ENCODE measurements around the gene LDLRAD4. TPM values are rescaled to one million over a fixed set of nuclear protein-coding genes. Genes with fewer than 3 reads are reported as not detected.

Gene LDLRAD4
- total and polyA plus RNA-seq, 8 donors, result 14.1 to 26.6 (median 18.8) TPM

- peak; percentile 41 for ATAC-seq
- DNase-seq, result no peak
- H3K4me3 ChIP-seq, result no peak overlapping the region
- H3K9me3 ChIP-seq, result no peaks in the 10 kb centered on the region
- peaks cover 0 to 3% of the 10 kb centered on the region in 2 donors for H3K4me1 ChIP-seq
- no peak for TF ChIP-seq CTCF (IDR thresholded peaks at IDR 0.05)
- no peak overlapping the region for H3K27ac ChIP-seq
- intact Hi-C loops (cut with DNase I), result no loop called here
- H3K27me3 ChIP-seq, result no peaks in the 10 kb centered on the region
- H3K36me3 ChIP-seq, result no peaks in the 10 kb centered on the region
Measured at GRCh38 chr18:13437034-13437433, 218.5 kb downstream of the LDLRAD4 start.

- H3K36me3 ChIP-seq, result no peaks in the 10 kb centered on the region
- peaks cover 0 to 3% of the 10 kb centered on the region in 2 donors for H3K4me1 ChIP-seq
- ATAC-seq (no peak), DNase-seq (no peak)
- no peak overlapping the region for H3K27ac ChIP-seq
- intact Hi-C loops (cut with DNase I), result no loop called here
- H3K9me3 ChIP-seq, result no peaks in the 10 kb centered on the region
- no peak for TF ChIP-seq CTCF (IDR thresholded peaks at IDR 0.05)
- no peaks in the 10 kb centered on the region for H3K27me3 ChIP-seq
- no peak overlapping the region for H3K4me3 ChIP-seq
Measured at GRCh38 chr18:13437796-13438506, 219.4 kb downstream of the LDLRAD4 start.

- H3K4me1 ChIP-seq, result peaks cover 0 to 3% of the 10 kb centered on the region in 2 donors
- TF ChIP-seq CTCF (IDR thresholded peaks at IDR 0.05), result no peak
- intact Hi-C loops (cut with DNase I), result no loop called here
- H3K4me3 ChIP-seq, result no peak overlapping the region
- no peaks in the 10 kb centered on the region for H3K36me3 ChIP-seq
- no peak for DNase-seq
- no peaks in the 10 kb centered on the region for H3K9me3 ChIP-seq
- H3K27me3 ChIP-seq, result no peaks in the 10 kb centered on the region
- ATAC-seq, result no peak
- no peak overlapping the region for H3K27ac ChIP-seq
Measured at GRCh38 chr18:13438507-13439056, 220.0 kb downstream of the LDLRAD4 start.

- Histone ChIP-seq H3K27me3 (no peaks in the 10 kb centered on the region), H3K36me3 (no peaks in the 10 kb centered on the region), H3K4me3 (no peak overlapping the region), H3K9me3 (no peaks in the 10 kb centered on the region), H3K27ac (no peak overlapping the region), H3K4me1 (peaks cover 0 to 3% of the 10 kb centered on the region in 2 donors)
- no peak for TF ChIP-seq CTCF (IDR thresholded peaks at IDR 0.05)
- no peak for DNase-seq
- intact Hi-C loops (cut with DNase I), result no loop called here
- no peak for ATAC-seq
Measured at GRCh38 chr18:13439461-13439860, 220.9 kb downstream of the LDLRAD4 start.

GRCh38 chr18:13440277-13441248 lies 222.0 kb downstream of the LDLRAD4 start:
- Histone ChIP-seq H3K27me3 (no peaks in the 10 kb centered on the region), H3K4me1 (peaks cover 0 to 3% of the 10 kb centered on the region in 2 donors), H3K4me3 (no peak overlapping the region), H3K9me3 (no peaks in the 10 kb centered on the region), H3K27ac (no peak overlapping the region), H3K36me3 (no peaks in the 10 kb centered on the region)
- TF ChIP-seq CTCF (IDR thresholded peaks at IDR 0.05), result no peak
- ATAC-seq (no peak), DNase-seq (no peak)
- intact Hi-C loops (cut with DNase I), result no loop called here
